Renal cortical epithelial cell (primary cell): ENCODE results near the gene CCDC7. TPM values are rescaled to one million over a fixed set of nuclear protein-coding genes. Genes with fewer than 3 reads are reported as not detected.
A peak's percentile ranks its signal among the peaks of the same experiment; 100 is the strongest.
"Not testable (repeated sequence)": the region's sequence is repeated elsewhere in the genome, so short reads cannot be mapped to it uniquely, and the experiment has no call there.

Source experiments
- DNase-seq: peaks from one replicate; pipeline ENCODE4 v3.0.0-alpha.2; 2011; ENCODE audit warnings: low read depth
- total RNA-seq: library from RNA; depleted of rRNA; stranded (reverse); fragments of >200 nt; gene quantifications from 2 replicates; pipeline ENCODE4 v1.2.3, GENCODE V29; 2014

The CCDC7 gene
- total RNA-seq, 1 donor from 2014 or later: 14.5 TPM

DNA sequence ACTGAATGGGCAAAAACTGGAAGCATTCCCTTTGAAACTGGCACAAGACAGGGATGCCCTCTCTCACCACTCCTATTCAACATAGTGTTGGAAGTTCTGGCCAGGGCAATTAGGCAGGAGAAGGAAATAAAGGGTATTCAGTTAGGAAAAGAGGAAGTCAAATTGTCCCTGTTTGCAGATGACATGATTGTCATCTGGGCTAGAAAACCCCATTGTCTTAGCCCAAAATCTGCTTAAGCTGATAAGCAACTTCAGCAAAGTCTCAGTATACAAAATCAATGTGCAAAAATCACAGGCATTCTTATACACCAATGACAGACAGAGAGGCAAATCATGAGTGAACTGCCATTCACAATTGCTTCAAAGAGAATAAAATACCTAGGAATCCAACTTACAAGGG is 116.8 kb downstream of the CCDC7 start:
- DNase-seq: not testable (repeated sequence)

DNA sequence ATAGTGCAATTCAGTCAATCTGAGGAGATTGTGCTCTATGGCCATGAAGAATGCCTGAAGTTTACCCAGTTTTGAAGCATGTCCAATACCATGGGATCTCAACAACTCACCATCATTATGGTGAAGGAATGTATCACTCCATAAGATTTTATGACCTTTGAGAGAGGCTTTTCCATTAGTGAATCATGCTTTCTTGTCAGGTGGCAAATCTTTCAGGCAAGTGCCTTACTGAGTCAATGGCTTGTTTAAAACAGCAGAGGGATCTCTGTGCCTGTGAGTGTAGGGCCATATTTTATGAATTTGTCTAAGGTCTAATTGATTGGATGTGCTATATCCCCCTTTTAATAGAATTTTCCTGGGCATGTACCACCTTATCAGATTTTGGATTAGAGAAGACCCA is 131.5 kb downstream of the CCDC7 start:
- DNase-seq: peak; percentile 62

DNA sequence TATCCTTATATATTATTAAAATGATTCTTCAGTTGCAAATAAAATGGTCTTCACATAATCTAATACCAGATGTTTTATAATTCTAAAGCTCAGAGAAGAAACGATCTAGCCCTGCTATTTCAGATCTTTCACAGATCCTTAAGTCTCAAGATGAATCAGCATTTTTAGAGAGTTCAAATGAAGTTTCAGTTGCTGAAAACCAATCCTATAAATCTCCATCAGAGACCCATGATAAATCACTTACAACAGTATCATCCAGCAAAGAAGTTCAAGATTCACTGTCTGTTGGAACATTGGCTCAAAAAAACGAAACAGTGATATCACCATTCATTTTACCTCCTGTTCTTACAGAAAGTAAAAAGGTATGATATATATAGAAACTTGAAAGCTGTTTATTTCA is 137.0 kb downstream of the CCDC7 start:
- DNase-seq: no peak

DNA sequence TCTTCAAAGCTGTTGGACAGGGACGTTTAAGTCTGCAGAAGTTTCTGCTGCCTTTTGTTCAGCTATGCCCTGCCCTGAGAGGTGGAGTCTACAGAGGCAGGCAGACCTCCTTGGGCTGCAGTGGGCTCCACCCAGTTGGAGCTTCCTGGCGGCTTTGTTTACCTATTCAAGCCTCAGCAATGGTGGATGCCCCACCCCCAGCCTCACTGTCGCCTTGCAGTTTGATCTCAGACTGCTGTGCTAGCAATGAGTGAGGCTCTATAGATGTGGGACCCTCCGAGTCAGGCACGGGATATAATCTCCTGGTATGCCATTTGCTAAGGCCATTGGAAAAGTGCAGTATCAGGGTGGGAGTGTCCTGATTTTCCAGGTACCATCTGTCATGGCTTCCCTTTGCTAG is 152.1 kb downstream of the CCDC7 start:
- not testable (repeated sequence) for DNase-seq

DNA sequence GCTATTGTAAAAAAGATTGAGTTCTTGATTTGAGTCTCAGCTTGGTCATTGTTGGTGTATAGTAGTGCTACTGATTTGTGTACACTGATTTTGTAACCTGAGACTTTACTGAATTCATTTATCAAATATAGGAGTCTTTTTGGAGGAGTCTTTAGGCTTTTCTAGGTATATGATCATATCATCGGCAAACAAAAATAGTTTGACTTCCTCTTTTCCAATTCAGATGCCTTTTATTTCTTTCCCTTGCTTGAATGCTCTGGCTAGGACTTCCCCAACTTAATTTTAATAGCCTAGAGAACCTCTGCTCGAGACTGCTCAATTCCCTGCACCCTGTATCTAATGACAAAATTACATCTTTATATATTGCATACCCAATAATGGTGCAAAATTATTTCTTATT is 154.4 kb downstream of the CCDC7 start:
- no peak for DNase-seq

DNA sequence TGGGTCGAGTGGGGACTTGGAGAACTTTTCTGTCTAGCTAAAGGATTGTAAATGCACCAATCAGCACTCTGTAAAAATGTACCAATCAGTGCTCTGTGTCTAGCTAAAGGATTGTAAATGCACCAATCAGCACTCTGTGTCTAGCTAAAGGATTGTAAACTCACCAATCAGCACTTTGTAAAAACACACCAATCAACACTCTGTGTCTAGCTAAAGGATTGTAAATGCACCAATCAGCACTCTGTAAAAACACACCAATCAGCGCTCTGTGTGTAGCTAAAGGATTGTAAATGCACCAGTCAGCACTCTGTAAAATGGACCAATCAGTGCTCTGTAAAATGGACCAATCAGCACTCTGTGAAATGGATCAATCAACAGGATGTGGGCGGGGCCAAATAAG is 155.6 kb downstream of the CCDC7 start:
- not testable (repeated sequence) for DNase-seq

DNA sequence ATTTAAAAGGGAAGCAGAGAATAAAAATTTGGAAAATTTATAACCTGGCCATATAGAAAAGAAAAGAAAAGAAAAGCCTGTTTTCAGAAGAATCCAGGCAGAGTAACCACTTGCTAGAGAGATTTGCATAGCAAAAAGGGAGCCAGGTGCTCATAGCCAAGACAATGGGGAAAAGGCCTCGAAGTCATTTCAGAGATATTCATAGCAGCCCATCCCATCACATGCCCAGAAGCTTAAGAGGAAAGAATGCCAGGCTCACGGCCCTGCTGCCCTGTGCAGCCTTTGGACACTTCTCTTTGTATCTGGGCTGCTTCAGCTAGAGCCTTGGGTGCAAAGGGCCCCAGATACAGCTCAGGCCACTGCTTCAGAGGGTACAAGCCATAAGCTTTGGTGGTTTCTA is 159.8 kb downstream of the CCDC7 start:
- no peak for DNase-seq

DNA sequence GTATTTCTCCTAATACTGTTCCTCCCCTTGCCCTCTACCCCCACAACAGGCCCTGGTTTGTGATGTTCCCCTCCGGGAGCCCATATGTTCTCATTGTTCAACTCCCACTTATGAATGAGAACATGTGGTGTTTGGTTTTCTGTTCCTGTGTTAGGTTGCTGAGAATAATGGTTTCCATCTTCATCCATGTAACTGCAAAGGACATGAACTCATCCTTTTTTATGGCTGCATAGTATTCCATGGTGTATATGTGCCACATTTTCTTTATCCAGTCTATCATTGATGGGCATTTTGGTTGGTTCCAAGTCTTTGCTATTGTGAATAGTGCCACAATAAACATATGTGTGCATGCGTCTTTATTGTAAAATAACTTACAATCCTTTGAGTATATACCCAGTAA is 164.6 kb downstream of the CCDC7 start:
- DNase-seq: not testable (repeated sequence)

DNA sequence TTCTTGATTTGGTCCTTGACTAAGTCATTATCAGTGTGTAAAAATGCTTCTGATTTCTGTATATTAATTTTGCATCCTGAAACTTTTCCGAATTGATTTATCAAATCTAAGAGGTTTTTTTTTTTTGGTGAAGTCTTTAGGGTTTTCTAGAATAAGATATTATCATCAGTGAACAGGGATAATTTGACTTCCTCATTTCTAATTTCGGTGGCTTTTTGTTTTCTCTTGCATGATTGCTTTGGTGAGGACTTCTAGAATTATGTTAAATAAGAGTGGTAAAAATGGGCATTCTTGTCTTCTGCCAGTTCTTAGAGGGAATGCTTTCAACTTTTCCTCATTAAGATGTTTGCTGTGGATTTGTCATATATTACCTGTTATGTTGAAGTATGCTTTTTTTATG is 170.5 kb downstream of the CCDC7 start:
- DNase-seq: no peak

DNA sequence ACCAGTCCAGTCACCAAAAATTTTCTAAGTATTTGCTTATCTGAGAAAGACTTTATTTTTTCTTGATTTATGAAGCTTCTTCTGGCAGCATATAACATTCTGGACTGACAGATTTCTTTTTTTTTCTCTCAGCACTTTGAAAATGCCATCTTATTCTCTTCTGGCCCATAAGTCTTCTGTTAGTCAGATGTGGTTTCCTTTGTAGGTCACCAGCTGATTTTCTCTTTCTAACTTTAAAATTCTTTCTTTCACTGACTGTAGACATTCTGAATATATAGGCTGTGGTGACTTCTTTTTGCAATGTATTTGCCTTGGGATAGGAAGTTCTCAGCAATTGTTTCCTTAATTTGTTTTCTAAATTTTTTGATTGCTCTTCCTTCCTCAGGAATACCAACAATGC is 172.5 kb downstream of the CCDC7 start:
- no peak for DNase-seq

DNA sequence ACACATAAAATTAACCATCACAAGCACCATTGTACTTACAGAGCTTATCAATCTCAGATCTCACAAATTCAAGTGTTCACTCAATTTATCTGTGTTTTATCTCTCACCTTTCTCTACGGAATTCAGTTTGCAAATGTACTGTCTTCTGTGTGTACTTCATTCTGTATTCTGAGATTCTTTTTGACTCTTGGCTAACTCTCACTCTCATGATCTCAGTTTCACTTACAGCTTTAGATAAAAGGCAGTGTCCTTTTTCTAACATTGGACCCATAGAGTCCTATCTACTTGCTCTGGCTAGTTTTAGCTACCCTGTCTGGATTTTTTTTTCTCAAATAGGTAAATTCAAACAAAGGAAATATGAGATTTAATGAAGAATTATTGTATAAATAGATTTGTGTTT is 176.0 kb downstream of the CCDC7 start:
- no peak for DNase-seq

DNA sequence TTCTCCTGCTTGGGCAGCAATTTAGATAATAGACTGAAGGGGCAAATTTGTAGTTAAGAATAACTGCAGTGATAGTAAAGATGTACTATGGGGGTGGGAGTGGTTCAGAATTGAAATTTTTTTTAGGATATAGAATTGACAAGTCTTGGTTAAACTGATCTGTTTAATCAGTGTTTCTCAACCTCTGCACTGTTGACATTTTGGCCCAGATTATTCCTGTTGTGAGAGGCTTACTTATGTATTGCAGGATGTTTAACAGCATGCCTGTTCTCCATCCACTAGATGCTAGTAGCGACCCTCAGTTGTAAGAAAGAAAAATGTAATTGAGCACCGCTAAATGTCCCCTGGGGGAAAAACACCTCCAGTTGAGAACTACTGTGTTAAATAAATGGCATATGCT is 176.5 kb downstream of the CCDC7 start:
- DNase-seq: no peak

DNA sequence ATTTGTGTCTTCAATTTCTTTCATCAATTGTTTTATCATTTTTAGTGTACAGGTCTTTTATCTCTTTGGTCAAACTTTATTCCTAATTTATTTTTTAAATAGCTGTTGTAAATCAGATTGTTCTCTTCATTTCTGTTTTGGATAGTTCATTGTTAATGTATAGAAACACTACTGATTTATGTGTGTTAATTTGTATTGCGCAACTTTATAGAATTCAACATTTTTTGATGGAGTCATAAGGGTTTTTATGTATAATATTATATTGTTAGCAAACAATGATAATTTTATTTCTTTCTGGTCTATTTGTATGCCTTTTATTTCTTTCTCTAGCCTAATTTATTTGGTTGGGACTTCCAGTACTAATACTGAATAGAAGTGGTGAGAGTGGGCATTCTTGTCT is 181.2 kb downstream of the CCDC7 start:
- DNase-seq: no peak

DNA sequence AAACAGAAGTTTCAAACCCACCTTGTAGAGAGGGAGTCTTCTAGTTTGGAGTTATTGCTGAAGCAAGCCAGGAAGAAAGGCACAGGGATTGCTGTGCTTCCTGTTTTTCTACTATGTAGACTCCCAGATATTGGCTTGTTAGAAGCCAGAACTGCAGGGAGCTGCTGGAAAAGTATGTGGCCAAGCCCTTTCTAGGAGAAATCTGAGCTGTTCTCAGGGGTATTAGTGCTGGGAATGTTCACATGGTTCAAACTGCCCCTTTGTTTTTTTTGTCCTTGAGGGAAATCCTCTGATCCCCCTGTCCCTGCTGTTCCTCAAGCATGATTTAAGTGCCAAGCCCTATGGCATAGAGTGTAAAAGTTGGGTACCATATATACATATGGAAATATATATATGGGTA is 184.0 kb downstream of the CCDC7 start:
- no peak for DNase-seq

DNA sequence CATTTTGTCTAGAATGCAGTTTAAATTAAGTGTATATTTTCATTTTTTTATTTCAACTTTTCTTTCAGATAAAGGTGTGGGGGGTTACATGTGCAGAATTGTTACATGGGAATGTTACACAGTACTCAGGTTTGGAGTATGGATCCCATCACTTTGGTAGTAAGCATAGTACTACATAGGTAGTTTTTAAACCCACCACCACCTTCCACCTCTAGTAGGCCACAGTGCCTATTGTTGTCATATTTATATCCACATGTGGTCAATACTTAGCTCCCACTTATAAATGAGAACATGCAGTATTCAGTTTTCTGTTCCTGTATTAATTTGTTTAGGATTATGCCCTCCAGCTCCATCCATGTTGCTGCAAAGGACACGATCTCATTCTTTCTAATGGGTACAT is 200.6 kb downstream of the CCDC7 start:
- DNase-seq: no peak

DNA sequence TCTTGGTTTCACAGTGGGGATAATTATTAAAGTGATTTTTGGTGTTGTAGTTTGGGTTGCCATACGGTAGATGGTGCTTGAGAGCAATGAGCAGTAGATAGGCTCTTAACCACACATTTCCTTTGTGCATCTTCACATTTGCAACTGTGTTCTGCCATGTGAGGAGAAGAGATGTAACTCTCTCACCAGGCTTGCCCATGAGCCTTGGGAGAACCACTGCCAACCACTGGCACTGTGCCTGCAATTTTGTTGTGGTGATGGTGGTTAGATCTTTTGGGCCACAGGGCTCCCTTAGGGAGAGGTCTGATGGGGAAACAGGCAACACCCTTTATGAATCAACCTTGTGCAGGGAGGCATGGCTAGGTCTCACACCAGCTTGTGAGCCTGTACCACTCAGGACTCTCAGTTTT is 204.3 kb downstream of the CCDC7 start:
- peak; percentile 54 for DNase-seq

DNA sequence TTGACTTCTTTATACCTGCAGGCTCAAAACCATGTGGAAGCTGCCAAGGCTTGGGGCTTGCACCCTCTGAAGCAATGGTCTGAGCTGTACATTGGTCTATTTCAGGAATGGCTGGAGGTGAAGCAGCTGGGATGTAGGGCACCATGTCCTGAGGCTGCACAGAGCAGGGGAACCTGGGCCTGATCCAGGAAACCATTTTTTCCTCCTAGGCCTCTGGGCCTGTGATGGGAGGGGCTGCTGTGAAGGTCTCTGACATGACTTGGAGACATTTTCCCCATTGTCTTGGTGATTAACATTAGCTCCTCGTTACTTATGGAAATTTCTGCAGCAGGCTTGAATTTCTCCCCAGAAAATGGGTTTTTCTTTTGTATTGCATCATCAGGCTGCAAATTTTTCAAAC is 211.5 kb downstream of the CCDC7 start:
- not testable (repeated sequence) for DNase-seq

DNA sequence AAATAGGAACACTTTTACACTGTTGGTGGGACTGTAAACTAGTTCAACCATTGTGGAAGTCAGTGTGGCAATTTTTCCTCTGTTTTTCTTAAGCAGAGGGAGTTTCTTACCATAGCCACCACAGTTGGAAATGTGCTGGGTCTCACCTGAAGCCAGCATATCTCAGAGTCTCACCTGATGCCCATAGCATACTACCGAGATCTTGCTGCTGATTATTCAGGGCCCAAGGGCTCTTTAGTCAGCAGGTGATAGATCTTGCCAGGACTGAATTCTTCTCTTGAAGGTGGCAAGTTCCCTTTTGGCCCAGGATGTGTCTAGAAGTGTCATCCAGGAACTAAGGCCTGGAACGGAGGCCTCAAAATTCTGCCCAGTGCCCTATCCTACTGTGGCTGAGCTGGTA is 215.4 kb downstream of the CCDC7 start:
- no peak for DNase-seq

DNA sequence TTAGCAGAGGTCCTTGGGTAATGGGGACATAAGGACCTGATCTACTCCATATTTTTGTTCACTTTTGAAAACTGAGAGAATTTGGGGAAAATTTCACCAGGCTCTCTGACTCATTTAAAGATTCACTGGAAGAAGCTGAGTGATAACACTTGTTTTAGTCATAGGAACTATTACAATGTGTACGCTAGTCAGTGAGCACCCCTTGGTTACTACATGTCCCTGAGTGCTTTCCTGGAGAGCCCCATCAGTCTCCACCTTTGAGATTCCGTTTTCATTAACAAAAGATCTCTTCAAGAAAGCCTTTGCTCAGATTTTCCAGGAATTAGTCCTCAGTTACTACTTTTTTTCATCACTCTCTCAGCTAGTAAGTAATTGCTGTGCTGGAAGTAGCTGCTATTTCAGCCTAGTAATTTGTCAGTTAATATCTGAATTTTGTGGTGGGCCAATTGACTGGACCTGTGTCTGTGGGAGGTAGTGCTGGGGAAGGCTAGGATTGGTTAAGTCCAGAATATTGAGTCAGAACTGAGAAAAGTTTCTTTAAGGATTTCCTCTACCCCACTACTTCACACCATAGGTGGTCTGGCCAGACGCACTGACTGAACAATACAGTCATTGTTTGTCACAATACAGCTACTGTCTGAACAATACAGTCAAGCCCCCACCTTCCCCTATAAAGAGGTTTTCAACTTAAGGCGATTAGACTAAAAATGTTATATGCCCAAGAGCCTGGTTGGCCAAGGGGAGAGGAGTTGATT is 235.0 kb downstream of the CCDC7 start:
- no peak for DNase-seq

DNA sequence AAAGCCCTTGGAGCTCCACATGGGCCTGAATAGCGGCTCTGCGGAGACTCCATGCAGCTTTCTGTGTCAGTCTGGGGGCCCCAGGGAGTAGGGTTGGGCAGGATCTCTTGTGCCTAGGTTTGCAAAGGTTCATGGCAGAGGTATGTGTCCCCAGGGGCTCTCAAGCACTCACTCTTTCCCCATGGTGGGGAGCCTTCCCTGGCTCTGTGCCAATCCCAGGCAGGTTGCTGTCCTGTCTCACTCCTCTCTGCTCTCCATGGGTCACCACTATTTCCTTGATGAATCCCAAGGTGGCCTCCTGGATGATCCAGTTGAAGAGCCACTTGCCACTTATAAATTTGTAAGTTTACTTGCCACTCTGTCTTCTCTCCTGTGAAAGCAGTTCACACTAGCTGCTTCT is 238.4 kb downstream of the CCDC7 start:
- no peak for DNase-seq

DNA sequence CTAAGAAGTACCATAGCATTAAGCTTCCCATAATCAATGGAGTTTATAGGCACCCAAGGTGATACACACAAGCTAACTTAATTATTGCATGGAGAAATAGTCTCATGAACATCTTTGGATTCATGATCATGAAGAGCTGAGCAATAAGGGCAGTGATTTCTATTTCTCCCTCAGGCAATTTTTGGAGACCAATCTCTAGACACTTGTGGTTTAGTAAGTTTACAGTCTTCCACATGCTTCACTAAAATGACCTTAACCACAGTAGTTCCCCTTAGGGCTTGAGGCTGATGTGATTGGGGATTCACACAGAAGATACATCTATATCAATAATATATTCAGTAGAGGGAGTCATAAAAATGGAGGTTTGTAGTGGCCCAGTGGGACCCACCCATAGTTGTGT is 241.2 kb downstream of the CCDC7 start:
- no peak for DNase-seq

DNA sequence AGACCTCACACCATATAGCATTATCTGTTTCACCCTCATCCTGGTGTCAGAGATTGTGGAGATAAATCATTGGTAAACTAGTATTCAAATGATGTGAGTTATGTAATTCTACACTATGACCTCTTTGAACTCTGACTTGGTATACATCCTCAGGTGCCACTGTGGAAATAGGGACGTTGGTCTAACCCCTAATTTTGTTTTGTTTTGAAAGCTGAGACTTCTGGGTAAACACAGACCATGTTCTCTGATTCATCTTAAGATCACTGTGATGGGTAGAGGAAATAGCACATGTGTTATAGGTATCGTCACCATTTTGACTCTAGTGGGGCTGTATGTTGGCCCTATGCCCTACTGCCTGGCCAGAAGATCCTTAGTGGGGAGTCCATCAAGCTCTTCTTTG is 241.6 kb downstream of the CCDC7 start:
- DNase-seq: no peak

DNA sequence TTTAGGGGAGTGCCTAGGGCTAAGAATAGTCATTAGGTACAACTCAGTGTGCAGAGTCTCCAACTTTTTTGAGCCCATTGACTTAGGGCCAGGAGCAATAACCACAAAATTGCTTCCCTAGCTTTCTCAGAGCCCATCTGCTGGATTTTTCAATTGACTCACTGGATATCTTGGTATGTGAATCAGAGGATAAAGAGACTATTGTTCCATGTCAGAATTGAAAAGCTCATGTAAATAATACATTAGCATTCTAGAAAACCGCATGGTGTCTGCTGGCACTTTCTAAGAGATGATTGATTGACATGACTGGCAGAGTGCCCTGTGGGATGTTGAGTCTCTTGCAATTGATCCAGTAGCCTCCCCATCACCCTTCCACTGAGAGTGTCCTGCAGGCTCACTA is 246.2 kb downstream of the CCDC7 start:
- DNase-seq: peak; percentile 89

DNA sequence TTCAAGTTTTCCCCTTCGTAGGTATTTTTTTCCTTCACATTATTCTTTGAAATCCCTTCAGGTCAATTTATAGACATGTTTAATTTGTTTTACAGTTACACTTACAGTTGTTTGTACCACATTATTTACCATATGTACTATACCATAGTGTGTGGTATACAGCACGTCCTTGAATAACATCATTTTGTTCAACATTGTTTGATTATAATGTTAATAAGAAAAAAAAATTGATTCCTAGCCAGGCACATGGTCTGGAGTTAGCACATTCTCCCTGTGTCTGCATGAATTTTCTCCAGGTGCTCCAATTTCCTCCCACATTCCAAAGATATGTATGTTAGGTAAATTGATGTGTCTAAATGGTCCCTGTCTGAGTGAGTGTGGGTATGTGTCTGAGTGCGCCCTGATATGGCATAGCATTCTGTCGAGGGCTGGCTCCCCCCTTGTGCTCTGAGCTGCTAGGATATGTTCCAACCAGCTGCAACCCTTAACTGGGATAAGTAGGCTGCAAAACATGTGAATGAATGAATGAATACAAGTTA is 247.6 kb downstream of the CCDC7 start:
- no peak for DNase-seq
